Upper lobe of left lung (tissue), 4 donors: ENCODE results near the gene TMEM123.

Experiments
- POLR2A ChIP-seq, 4 donors: fragments of 450-650 bp; IDR thresholded peaks; one replicate each; pipeline ENCODE4 v1.5.1; 2016 to 2017; ENCODE audit warnings: antibody characterized with exemption in 4 of 4, mild to moderate bottlenecking in 2 of 4
- POLR2AphosphoS5 ChIP-seq, 2 donors: sonication (generic); formaldehyde crosslinking; IDR thresholded peaks; one replicate each; pipeline ENCODE4 v1.5.1; 2017; ENCODE audit warnings: antibody characterized with exemption in 2 of 2
- TF ChIP-seq, protein P1 (sequence below), 6 experiments: fragments of 450-650 bp in 4 of 6; fragments of 200-600 bp in 2 of 6; sonication (generic) in 2 of 6; IDR thresholded peaks; one replicate each; pipeline ENCODE4 v1.5.1; 2016 to 2019; ENCODE audit warnings: antibody characterized with exemption in 6 of 6

DNA sequence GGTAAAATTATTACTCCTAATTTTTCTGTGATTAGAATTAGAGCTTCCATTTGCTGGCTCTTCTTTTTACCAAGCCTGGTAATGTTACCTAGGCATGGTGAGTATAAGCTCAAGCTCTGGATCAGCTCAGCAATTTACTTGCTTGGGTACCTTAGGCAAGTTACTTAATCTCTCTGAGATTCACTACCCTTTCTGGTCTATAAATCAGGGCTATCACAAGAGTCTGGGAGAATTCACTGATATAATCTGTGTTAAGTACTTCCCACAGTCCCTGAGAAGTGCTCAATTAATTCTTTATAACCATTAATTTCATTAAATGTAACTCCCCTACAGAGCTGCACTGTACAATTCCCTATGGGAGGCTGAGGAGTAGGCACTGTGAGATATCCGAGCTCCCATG lies 44.2 kb downstream of the TMEM123 start:
- no peak for TF ChIP-seq POLR2A (IDR thresholded peaks at IDR 0.05)
- TF ChIP-seq, protein P1, sequence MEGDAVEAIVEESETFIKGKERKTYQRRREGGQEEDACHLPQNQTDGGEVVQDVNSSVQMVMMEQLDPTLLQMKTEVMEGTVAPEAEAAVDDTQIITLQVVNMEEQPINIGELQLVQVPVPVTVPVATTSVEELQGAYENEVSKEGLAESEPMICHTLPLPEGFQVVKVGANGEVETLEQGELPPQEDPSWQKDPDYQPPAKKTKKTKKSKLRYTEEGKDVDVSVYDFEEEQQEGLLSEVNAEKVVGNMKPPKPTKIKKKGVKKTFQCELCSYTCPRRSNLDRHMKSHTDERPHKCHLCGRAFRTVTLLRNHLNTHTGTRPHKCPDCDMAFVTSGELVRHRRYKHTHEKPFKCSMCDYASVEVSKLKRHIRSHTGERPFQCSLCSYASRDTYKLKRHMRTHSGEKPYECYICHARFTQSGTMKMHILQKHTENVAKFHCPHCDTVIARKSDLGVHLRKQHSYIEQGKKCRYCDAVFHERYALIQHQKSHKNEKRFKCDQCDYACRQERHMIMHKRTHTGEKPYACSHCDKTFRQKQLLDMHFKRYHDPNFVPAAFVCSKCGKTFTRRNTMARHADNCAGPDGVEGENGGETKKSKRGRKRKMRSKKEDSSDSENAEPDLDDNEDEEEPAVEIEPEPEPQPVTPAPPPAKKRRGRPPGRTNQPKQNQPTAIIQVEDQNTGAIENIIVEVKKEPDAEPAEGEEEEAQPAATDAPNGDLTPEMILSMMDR (IDR thresholded peaks at IDR 0.05), result no peak
- no peak for TF ChIP-seq POLR2AphosphoS5 (IDR thresholded peaks at IDR 0.05)
